Effector CD4-positive, alpha-beta T cell (primary cell): ENCODE results near the gene RALGAPA2.

Source experiments
- DNase-seq: peaks from one replicate; pipeline ENCODE4 v3.0.0-alpha.2; 2020

Gene RALGAPA2

GRCh38 chr20:20491110-20491783, 221.2 kb downstream of the RALGAPA2 start:
- no peak for DNase-seq

DNA sequence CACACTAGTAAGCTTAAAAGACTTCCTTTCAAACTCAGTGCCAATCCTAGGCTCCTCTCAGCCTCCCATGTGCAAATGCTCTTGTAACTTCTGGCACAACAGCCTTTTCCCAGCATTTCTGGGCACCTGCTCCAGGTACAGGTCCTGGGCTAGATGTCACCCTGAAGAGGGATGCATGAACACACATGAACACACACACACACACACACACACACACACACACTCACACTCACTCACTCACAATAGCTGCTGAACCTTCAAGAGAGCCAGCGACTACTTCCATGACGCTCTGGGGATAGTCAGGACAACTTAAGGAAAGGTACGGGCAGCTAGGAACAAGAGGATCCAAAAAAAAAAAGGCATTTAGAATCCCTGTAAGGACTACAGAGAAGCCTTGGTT, 221.8 kb downstream of the RALGAPA2 start:
- DNase-seq = no peak

- no peak for DNase-seq
These were observed 222.6 kb downstream of the RALGAPA2 start for GRCh38 chr20:20489648-20490341.

GRCh38 chr20:20489054-20489453, 223.4 kb downstream of the RALGAPA2 start:
- no peak for DNase-seq

- no peak for DNase-seq
These were observed 224.1 kb downstream of the RALGAPA2 start for GRCh38 chr20:20488388-20488787.

- DNase-seq = no peak
These were observed 224.6 kb downstream of the RALGAPA2 start for GRCh38 chr20:20487811-20488210.

DNA sequence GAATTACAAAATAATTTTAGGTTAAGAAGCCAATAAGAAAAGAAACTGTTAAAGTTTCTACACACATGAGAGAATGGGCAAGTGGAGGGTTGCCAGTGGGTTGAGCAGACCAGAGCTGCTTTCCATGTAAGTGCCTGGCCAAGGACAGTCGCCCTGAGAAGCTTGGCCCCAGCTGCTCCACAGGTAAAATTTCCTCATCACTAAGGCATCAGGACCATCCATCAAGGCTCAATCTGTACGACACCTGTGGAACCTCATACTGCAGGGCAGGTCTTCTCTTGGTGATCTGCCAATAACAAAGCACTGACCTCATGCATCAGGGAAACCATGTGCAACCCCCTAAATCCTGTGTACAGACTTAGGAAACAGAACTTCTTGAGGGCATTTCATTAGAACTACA, 229.1 kb downstream of the RALGAPA2 start:
- DNase-seq = no peak

DNA sequence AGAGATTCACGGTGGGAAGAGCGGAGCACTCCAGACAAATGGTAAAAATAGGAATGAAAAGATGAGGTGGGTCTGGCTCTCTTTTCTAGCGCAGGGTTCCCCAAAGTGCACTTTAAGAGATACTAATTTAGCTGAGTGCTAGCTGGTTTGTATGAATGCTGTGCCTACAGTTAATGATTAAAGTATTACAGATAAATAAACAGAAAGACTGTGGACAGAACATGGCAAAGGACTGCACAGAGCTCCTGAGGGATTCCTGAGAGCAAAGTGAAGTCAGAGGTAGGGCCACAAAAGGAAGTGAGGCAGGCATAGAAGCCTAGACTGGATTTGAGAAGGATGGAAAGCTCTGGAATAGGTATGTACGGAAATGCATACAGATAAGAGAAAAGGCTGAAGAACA, 230.0 kb downstream of the RALGAPA2 start:
- no peak for DNase-seq

- DNase-seq = no peak
These were observed 231.8 kb downstream of the RALGAPA2 start for GRCh38 chr20:20480689-20481088.

GRCh38 chr20:20480126-20480525, 232.3 kb downstream of the RALGAPA2 start:
- no peak for DNase-seq

- DNase-seq = no peak
These were observed 234.9 kb downstream of the RALGAPA2 start for GRCh38 chr20:20477444-20478041.

DNA sequence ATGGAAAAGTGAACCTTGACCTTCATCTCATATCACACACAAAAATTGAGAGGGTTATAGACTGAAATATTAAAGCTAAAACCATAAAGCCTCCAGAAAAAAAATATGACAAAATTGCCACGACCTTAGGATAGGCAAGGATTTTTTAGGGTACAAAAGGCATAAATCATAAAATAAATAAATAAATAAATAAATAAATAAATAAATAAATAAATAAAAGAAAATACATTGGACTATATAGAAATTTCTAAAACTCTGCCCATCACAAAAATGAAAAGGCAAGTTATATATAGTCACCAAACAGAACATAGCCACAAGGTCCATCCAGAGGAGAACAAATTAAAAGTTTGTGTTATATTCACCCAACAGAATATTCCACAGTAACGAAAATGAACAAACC, 235.9 kb downstream of the RALGAPA2 start:
- no peak for DNase-seq

- no peak for DNase-seq
These were observed 238.8 kb downstream of the RALGAPA2 start for GRCh38 chr20:20473657-20474056.

- DNase-seq = no peak
These were observed 239.7 kb downstream of the RALGAPA2 start for GRCh38 chr20:20472684-20473274.

- DNase-seq = no peak
These were observed 246.0 kb downstream of the RALGAPA2 start for GRCh38 chr20:20466341-20466879.

GRCh38 chr20:20465252-20465651, 247.2 kb downstream of the RALGAPA2 start:
- DNase-seq = no peak

DNA sequence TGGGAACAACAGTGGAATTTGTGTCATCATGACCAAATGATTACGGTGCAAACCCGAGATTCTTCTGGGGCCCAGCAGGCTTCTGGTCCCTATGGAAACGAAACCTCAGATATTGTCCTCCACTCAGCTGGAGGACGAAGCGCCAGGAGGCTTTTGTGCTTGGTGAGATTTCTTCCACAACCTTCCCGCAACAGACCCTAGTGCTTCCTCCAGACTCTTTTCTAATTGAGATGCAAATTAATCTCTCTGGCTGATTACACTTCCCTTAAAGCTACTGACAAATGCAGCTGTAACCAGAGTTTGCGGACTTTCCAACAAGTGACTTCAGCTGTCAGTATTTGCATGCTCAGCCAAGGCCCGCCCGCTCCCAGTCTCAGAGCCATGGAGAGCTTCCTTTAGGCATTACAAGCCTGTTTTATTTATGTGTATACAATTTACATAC, 248.5 kb downstream of the RALGAPA2 start:
- DNase-seq = no peak

GRCh38 chr20:20462185-20462584, 250.3 kb downstream of the RALGAPA2 start:
- DNase-seq = no peak

GRCh38 chr20:20461551-20461950, 250.9 kb downstream of the RALGAPA2 start:
- no peak for DNase-seq

- DNase-seq = no peak
These were observed 252.7 kb downstream of the RALGAPA2 start for GRCh38 chr20:20459726-20460125.

GRCh38 chr20:20457392-20458126, 254.9 kb downstream of the RALGAPA2 start:
- no peak for DNase-seq

DNA sequence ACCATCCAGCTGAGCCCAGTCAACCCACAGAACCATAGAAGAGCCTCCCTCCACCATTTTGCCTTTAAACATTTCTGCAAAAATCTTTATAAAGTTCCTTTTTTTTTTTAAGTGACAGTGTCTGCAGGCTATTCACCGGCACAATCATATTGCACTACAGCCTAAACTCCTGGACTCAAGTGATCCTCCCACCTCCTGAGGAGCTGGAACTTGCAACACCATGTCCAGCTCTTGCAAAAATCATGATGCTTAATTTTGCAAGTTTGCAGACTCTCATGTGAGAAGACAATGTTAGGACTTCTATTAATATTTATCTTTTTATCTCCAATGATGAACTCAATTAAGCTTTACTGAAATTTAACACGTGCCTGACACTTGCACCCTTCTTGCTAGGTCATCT, 255.7 kb downstream of the RALGAPA2 start:
- no peak for DNase-seq

GRCh38 chr20:20455926-20456325, 256.5 kb downstream of the RALGAPA2 start:
- no peak for DNase-seq
